WTC11 (cell line): ENCODE results near the gene RPS27A.
"Not testable (repeated sequence)": the region's sequence is repeated elsewhere in the genome, so short reads cannot be mapped to it uniquely, and the experiment has no call there.

Experiments
- CREM ChIP-seq: sonication (generic); formaldehyde crosslinking; IDR thresholded peaks from 2 replicates; pipeline ENCODE4 v1.8.1; 2022; ENCODE audit warnings: mild to moderate bottlenecking, missing genetic modification reagents, moderate library complexity
- FOXP1 ChIP-seq: sonication (generic); formaldehyde crosslinking; IDR thresholded peaks from 2 replicates; pipeline ENCODE4 v1.8.0; 2022; ENCODE audit warnings: missing genetic modification reagents, mild to moderate bottlenecking, moderate library complexity, borderline replicate concordance
- TF ChIP-seq, protein P1 (sequence below): sonication (generic); formaldehyde crosslinking; IDR thresholded peaks from 2 replicates; pipeline ENCODE4 v1.8.1; 2023; ENCODE audit warnings: mild to moderate bottlenecking, missing genetic modification reagents
- TF ChIP-seq, protein P2 (sequence below): sonication (generic); formaldehyde crosslinking; IDR thresholded peaks from 2 replicates; pipeline ENCODE4 v1.8.1; 2023; ENCODE audit warnings: mild to moderate bottlenecking, missing genetic modification reagents, moderate library complexity
- TF ChIP-seq, protein P3 (sequence below): fragments of 200-600 bp; IDR thresholded peaks from 2 replicates; pipeline ENCODE4 v1.8.0; 2022; ENCODE audit warnings: antibody characterized with exemption
- TF ChIP-seq, protein P4 (sequence below): fragments of 250-450 bp; sonication (Bioruptor Pico); IDR thresholded peaks from 2 replicates; pipeline ENCODE4 v1.9.0; 2021; ENCODE audit warnings: mild to moderate bottlenecking, borderline replicate concordance

DNA sequence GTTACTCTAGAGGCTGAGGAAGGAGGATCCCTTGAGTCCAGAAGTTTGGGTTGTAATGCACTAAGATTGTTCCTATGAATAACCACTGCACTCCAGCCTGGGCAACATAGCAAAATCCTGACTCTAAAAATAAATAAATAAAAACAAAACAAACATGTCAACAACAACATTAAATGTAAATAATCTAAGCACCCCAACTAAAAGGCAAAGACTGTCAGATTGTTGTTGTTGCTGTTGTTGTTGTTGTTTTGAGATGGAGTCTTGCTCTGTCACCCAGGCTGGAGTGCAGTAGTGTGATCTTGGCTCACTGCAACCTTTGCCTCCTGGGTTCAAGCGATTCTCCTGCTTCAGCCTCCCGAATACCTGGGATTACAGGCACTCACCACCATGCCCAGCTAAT, 40.6 kb upstream of the RPS27A start:
- TF ChIP-seq, protein P1, sequence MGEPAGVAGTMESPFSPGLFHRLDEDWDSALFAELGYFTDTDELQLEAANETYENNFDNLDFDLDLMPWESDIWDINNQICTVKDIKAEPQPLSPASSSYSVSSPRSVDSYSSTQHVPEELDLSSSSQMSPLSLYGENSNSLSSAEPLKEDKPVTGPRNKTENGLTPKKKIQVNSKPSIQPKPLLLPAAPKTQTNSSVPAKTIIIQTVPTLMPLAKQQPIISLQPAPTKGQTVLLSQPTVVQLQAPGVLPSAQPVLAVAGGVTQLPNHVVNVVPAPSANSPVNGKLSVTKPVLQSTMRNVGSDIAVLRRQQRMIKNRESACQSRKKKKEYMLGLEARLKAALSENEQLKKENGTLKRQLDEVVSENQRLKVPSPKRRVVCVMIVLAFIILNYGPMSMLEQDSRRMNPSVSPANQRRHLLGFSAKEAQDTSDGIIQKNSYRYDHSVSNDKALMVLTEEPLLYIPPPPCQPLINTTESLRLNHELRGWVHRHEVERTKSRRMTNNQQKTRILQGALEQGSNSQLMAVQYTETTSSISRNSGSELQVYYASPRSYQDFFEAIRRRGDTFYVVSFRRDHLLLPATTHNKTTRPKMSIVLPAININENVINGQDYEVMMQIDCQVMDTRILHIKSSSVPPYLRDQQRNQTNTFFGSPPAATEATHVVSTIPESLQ (CRISPR knock-in tag) = not testable (repeated sequence)
- not testable (repeated sequence) for TF ChIP-seq CREM; FOXP1 (CRISPR knock-in tag)
- TF ChIP-seq, protein P2, sequence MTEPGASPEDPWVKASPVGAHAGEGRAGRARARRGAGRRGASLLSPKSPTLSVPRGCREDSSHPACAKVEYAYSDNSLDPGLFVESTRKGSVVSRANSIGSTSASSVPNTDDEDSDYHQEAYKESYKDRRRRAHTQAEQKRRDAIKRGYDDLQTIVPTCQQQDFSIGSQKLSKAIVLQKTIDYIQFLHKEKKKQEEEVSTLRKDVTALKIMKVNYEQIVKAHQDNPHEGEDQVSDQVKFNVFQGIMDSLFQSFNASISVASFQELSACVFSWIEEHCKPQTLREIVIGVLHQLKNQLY (CRISPR knock-in tag) = not testable (repeated sequence)
- TF ChIP-seq, protein P3, sequence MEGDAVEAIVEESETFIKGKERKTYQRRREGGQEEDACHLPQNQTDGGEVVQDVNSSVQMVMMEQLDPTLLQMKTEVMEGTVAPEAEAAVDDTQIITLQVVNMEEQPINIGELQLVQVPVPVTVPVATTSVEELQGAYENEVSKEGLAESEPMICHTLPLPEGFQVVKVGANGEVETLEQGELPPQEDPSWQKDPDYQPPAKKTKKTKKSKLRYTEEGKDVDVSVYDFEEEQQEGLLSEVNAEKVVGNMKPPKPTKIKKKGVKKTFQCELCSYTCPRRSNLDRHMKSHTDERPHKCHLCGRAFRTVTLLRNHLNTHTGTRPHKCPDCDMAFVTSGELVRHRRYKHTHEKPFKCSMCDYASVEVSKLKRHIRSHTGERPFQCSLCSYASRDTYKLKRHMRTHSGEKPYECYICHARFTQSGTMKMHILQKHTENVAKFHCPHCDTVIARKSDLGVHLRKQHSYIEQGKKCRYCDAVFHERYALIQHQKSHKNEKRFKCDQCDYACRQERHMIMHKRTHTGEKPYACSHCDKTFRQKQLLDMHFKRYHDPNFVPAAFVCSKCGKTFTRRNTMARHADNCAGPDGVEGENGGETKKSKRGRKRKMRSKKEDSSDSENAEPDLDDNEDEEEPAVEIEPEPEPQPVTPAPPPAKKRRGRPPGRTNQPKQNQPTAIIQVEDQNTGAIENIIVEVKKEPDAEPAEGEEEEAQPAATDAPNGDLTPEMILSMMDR = not testable (repeated sequence)
- TF ChIP-seq, protein P4, sequence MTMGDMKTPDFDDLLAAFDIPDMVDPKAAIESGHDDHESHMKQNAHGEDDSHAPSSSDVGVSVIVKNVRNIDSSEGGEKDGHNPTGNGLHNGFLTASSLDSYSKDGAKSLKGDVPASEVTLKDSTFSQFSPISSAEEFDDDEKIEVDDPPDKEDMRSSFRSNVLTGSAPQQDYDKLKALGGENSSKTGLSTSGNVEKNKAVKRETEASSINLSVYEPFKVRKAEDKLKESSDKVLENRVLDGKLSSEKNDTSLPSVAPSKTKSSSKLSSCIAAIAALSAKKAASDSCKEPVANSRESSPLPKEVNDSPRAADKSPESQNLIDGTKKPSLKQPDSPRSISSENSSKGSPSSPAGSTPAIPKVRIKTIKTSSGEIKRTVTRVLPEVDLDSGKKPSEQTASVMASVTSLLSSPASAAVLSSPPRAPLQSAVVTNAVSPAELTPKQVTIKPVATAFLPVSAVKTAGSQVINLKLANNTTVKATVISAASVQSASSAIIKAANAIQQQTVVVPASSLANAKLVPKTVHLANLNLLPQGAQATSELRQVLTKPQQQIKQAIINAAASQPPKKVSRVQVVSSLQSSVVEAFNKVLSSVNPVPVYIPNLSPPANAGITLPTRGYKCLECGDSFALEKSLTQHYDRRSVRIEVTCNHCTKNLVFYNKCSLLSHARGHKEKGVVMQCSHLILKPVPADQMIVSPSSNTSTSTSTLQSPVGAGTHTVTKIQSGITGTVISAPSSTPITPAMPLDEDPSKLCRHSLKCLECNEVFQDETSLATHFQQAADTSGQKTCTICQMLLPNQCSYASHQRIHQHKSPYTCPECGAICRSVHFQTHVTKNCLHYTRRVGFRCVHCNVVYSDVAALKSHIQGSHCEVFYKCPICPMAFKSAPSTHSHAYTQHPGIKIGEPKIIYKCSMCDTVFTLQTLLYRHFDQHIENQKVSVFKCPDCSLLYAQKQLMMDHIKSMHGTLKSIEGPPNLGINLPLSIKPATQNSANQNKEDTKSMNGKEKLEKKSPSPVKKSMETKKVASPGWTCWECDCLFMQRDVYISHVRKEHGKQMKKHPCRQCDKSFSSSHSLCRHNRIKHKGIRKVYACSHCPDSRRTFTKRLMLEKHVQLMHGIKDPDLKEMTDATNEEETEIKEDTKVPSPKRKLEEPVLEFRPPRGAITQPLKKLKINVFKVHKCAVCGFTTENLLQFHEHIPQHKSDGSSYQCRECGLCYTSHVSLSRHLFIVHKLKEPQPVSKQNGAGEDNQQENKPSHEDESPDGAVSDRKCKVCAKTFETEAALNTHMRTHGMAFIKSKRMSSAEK (CRISPR knock-in tag) = not testable (repeated sequence)
